ELF-1 (cell line): ENCODE results near the gene GNB1L.
A peak's percentile ranks its signal among the peaks of the same experiment; 100 is the strongest.

Source experiments
- DNase-seq: peaks from one replicate; pipeline ENCODE4 v3.0.0-alpha.2; 2016; ENCODE audit warnings: low read depth, low spot score

The GNB1L gene, protein sequence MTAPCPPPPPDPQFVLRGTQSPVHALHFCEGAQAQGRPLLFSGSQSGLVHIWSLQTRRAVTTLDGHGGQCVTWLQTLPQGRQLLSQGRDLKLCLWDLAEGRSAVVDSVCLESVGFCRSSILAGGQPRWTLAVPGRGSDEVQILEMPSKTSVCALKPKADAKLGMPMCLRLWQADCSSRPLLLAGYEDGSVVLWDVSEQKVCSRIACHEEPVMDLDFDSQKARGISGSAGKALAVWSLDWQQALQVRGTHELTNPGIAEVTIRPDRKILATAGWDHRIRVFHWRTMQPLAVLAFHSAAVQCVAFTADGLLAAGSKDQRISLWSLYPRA

DNA sequence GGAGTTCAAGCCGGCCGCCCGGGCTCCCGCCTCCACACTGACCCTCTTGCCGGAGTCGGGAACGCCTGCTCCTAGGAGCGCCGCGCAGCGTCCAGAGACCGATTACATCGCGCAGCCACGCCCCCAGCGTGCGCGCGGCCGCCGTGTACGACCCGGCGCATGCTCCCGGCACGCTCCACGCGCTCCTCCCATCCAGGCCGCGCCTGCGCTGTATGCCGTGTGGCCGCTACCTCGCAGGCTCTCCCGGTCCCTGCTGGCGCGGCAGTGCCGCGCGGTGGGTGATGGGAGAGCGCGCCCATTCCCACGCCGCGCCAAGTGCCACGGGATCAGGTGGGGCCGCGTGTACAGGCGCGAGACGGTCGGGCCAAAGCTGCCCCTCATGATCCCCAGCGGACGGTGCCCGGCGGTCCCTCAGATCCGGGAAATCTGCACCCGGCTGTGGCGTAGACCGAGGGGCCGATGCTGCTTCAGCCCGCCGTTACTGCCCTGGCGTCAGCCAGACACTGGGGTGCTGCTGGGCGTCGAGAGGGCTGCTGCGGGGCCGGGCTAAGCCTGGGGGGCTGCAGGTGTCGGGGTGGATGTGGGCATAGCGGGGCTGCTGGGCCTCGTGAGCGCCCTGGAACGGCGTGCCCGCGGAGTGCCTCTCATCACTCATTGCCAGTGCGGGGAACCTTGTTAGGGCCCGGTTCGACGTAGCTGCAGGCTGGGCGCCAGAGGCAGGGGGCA, at the start of gene GNB1L, which contains the start of gene RTL10:
GNB1L (minus strand) TSS at position 97 of the 726 bp plus-strand sequence. CDS start 33,519 bp downstream, outside the sequence.
RTL10 (minus strand) TSS at position 97 of the 726 bp plus-strand sequence. CDS start 2,613 bp downstream, outside the sequence.
- peak; percentile 97 for DNase-seq

DNA sequence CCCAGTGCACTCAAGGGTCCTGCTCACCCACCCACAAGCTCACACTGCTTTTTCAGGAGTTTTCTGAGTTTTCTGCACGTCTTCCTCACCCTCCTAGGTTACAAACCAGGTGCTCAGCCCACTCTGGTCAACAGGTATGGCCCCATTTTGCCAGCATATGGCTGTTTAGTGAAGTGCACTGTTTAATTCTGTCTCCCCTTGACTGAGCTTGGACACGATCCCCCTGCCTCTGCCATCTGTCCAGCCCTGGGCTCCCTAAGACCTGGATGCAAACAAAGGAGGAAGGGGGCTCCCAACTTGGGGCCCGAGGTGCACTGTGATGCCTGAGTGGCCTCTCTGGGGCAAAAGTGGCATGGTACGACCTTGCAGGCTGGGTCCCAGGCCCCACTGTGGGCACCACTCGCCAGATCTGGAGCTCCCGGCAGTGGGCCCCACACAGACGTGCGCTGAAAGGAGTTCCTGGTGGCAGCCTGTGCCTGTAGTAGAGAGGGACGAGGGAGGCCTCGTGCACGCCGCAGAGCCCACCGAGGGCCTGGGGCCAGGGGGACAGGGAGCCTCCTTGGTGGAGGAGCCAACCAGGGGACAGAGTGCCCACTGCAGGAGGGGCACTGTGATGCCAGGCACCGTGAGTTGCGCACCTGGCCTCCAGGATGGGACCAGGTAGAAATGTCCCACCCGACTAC, 49.6 kb upstream of the GNB1L start:
- no peak for DNase-seq

DNA sequence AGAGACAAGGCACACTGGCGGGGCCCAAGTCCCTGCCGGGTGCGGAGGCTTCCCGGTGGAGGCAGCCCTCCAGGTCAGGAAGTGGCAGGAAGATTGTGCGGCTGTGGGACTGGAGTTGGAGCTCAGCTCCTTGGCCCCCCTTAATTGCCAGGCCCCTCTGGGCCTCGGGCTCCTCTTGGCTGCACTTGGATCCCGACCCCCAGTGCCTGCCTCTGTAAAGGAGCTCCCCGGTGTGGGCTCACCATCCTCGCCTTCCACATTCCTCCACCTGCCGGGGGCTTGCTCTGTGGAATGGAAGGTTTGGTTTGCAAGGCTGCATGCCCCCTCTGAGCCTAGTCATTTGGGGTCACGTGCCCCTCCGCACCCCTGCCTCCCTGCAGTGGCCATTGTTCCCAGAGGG, 48.8 kb upstream of the GNB1L start:
- DNase-seq, result no peak

DNA sequence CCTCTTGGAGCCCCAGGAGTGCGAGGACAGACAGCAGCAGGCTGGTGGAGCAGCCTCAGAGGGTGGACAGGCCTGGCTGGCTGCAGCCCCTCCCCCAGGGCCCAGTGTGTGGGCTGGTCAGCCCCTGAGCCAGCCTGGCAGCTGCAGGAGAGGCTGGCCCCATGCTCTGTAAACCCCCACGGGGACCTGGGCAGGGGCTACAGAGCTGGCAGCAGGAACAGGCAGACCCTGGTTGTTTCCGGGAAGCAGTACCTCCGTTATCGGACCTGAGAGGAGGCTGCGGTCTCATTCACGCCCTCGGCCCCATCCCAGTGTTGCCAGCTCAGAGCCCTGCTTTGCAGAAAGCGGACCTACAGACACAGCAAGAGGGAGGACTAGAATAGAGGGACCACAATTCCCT, 48.4 kb upstream of the GNB1L start:
- DNase-seq, result peak; percentile 52

DNA sequence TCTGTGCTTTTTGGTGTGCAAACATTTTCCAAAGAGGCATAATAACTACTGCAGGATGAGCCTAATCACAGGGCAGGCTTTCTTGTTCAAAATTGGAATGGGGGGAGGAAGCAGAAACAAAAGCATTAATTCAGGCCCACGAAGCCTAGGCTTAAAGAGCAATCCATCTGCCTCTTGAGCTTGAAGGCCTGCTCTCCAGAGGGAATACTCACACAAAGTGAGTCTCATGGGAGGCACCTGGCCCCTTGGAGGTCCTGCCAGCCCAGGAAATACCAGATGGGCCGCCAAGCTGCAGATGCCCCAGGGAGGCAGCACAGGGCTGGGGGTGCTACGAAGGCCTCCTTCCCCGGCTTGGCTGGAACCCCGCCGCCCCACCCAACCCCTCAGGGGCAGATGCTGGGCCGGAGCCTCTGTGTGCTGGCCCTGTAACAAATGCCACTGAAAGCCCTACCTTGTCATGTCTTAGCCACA, 47.6 kb upstream of the GNB1L start:
- no peak for DNase-seq

DNA sequence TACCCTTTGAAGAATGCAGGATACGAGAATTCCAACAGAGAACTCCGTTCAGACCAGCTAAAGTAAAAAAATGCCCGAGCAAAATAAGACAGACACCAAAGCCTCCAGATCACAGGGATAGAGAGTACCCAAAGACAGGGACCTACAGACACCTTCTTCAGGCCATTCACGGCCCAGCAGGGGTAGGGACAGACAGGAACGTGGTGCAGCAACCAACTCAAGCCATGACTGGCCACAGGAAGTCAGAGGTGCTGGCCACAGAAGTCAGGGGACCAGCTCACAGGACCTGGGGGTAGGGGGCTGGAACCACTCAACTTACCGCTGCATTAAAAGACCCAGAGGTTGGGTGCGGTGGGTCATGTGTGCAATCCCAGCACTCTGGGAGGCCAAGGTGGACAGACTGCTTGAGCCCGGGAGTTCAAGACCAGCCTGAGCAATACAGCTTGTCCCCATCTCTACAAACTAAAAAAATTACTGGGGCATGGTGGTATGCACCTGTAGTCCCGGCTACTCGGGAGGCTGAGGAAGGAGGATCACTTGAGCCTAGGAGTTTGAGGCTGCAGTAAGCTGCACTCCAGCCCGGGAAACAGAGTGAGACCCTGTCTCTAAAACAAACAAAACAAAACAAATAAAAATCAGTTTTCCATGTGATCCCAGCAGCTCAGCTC, 47.0 kb upstream of the GNB1L start:
- DNase-seq, result no peak

DNA sequence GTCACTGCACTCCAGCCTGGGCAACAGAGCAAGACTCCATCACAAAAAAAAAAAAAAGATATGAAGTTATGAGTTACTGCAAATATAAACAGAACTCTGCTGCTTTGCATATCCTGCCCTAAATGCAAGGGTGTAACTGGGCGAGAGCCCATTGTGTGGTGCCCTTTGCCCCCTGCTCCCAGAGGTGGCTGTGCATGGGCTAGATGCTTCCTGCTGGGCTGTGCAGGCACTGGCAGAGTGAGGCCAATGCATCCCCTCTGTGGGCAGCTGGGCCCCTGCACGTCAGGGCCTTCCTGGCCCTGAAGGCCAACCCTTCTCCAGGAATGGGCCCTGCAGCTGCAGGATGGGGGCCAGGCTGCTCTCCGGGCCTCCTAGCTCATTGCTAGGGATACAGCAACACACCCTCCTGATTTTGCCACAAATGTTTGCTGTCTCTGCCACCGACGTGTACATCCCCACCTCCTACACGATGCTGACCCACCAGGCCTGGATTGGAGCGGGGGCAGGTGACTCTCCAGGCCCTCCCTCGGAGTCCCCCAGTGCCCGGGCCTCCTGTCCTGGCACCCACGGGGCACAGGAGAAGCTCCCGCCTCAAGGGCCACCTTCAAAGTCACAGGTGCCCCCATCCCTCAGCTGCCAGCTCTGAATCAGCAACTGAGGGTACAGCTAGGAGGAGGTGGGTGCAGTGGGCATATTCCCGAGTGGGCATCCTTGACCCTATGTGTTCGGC, 46.2 kb upstream of the GNB1L start:
- no peak for DNase-seq

DNA sequence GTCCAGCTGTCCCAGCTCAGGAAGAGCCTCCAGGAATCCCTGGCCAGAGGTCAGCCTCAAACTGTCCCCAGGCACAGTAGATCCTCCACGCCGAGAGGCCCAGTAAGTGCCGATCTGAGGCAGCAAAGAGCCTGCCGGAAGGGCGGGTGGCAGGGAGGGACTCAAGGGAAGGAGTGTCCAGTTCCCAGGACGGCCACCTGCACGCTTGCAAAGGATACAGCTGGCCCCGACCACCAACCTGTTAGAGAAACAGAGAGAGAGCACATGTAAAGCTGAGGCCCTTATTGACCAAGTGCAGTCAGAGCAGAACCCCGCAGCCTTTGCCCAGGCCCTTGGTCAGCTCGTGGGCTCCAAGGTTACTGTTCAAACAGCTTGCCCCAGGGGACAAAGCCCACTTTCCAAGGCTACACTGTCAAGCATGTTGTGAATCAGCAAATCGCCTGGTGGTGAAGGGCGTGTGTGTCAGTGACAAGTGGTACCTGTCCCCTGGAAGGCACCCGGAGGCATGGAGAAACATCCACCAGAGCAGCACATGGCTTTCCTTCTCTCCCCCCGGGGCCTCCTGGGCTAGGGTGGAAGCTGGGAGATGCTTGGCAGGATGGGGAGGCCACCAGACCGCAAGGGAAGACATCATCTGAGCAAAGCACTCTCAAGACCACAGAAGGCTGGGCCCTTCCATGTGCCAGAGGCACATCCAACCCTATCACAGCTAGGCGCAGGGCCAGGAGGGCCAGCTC, 44.3 kb upstream of the GNB1L start:
- DNase-seq, result no peak

DNA sequence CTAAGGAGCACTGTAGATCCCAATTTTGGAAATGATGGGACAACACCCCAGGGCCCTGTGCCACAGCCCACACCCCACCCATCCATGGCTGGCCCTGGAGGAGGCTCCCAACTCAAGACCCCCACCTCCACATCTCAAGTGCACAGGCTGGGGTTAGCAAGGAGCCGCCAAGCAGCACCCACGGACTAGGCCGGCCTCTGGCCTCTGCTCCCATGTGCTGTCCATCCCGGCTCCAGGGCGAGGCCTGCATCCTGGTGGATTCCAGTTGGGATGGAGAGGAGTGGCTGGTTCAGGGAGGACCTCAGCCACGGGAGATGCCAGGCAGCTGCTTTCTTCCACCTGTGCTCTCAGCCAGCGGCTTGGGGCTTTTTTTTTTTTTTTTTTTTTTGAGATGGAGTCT, 43.5 kb upstream of the GNB1L start:
- no peak for DNase-seq

DNA sequence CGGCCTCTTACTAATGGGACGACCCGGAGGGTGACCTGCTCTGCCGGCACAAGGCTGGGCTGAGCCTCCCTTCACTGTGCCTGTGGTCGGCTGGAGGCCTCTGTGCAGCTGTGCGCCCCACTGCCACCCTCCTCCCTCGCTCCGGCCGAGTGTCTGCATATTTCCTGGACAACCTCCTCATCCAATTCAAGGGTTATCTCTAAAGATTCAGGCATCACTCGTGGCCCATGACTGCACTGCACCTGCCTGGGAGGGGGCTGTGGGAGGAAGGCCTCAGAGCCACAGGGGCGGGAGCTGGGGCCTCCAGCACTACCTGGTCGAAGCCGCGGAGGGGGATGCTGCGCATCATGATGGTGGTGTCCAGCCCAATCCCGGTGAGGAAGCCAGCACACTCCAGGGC, 43.1 kb upstream of the GNB1L start:
- DNase-seq, result no peak

DNA sequence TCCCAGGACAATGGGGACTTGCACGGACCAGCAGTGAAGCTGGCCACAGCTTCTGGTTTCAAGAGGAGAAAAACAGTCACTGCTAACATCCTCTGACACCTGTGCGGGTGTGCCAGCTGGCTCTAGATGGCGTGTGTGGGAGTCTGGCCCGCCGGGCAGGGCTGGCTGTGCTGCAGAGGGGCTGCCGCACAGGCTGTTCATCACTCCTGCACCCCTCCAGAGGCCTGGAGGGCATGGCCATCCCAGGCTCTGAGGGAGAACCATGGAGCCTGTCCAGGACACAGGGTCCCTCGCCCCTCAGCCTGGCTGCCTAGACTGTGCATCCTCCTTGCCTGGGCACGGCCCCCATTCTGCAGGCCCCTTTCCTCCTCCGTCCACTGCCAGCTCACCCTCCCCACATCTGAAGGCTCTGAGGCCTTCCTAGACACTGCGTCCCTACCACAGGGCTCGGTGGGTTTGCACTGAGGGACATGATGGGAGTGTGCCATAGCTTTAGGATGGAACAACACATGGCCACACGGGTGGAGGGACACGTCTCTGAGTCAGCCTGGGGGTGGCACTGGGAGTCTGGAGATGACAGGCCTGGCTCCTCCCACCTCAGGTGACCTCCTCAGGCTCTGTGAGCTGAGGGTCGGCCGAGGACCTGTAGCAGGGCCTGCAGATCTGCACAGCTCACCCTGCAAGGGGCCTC, 42.1 kb upstream of the GNB1L start:
- DNase-seq, result no peak

DNA sequence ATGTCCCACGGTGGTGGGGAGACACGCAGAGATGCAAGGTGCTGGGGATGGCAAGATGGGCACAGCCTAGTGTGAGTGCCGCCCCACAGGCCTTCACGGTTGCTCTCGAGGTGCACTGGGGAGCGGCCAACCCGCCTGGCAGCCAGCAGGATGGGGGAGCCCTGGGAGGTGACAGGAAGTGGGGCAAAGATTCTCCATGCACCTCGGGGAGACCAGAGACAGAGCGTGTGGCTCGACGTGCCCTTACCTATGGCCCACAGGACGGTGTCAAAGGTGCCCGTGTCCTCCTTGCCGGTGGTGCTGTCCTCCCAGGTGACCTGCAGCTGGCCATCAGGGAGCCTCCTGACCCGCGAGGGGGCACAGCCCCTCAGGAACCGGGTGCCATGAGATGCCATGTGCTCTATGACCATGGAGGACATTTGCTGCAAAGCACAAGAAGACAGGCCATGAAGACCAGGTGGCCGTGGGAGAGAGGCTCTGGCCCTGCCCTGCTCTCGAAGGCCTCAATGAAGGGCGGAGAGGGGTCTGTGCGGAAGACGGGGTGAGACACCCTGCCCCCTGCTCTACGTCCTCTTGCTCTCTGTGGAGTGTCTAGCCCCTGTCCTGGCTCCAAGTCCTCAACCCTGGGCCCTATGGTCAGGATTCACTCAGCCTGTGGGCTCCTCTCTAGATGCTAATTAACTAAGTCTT, 40.6 kb upstream of the GNB1L start:
- DNase-seq, result no peak

DNA sequence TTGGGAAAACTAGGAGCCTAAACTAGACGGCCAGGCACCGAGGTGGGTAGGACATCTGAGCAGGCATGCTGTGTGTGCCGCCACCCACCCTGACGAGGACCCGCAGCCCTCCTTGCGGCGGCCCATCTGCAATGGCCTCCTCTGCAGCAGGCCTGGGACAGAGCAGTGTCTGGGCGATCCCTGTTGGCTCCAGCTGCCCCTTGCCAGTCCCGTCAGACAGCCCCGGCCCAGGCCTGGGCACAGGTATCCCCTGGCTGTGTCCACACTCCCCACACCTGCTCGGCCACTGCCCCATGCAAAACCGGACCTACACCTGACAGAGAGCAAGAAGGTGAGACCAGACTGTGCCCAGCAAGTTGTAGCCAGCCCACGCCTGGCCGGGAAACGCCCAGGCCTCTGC, 38.7 kb upstream of the GNB1L start:
- DNase-seq, result no peak

DNA sequence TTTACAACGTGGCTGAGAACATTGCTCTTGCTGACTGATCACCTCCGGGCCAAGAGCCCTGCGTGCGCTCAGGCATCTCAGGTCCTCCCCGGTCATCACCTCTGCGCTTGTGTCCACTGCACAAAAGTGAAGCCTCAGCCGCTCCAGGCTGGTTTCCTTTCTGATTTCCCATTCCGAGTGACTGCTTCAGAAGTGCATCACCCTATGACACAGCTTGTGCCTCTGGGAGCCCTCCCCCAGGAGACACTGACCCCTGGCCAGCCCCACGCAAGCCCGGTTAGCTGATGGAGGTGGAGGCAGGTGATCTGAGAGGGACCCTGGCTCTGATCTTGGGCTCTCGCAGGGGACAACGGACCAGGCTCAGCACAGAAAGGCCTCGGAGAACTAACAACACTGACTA, 38.3 kb upstream of the GNB1L start:
- no peak for DNase-seq

DNA sequence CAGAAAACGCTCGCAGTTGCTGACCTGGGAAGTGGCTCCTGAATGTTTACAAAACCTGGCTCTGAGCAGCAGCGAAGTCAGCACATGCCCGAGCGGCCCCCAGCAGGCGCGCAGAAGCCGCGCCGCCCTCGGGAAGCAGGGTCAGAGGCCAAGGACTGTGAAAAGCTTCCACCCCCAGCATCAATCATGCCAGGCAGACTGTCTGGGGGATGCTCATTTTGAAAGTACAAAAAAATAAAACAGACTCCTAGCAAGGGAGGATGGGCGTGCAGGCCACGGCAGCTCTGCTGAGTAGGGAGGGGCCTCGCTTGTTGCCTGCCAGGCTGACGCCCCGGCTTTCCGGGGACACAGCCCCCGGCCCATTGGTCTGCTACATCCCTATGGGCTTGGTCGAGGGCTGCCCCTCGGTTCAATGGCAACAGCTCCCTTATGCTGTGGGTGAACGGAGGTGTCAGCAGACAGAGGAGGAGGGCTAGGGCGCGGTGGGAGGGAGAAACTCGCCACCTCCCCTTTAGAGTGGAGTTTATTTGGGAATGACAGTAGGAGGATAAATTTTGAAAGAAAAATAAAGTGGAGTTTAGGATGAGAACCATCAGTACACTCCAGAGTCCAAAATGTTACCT, 37.7 kb upstream of the GNB1L start:
- DNase-seq, result peak; percentile 80

DNA sequence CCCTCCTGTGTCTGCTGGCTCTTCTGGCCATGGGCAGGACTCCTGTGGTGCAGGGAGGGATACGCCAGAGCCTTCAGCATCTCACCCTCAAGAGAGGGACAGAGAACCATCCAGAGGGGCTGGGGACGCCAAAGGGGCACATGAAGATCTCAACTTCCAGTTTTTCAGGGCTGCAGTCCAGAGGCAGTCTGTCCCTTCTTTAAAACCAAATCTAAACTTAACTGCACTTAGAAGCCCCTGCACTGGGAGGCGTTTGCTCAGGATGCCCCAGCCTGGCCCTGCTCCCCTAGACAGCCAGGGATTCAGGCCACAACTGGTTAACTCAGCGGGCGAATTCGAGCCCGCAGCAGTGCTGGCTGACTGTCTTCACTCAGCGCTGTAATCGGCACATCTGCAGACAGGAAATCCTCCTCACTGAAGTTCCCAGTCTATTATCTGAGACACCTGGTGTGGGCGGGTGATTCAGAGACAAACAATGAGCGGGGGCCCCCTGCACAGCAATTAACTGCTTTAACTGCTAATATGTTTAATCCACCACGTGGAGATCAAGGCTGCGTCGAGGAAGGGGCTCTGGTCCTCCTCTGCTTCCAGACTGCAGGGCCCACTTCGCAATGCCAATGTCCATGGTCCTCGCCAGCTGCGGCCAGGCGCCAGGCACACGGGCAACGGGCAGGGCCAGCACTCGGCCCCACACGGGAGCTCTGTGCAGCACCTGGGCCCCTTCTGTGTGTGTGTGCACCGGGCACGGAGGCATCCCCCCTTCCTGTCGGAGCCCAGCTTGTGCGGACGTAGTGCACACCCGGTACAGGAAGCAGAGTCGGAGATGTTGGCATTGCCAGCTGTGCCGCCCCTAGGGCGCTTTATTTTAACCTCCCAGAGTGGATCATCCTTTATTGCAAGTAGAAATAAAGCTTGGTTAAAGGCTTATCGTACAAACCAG, 36.9 kb upstream of the GNB1L start:
- peak; percentile 89 for DNase-seq

DNA sequence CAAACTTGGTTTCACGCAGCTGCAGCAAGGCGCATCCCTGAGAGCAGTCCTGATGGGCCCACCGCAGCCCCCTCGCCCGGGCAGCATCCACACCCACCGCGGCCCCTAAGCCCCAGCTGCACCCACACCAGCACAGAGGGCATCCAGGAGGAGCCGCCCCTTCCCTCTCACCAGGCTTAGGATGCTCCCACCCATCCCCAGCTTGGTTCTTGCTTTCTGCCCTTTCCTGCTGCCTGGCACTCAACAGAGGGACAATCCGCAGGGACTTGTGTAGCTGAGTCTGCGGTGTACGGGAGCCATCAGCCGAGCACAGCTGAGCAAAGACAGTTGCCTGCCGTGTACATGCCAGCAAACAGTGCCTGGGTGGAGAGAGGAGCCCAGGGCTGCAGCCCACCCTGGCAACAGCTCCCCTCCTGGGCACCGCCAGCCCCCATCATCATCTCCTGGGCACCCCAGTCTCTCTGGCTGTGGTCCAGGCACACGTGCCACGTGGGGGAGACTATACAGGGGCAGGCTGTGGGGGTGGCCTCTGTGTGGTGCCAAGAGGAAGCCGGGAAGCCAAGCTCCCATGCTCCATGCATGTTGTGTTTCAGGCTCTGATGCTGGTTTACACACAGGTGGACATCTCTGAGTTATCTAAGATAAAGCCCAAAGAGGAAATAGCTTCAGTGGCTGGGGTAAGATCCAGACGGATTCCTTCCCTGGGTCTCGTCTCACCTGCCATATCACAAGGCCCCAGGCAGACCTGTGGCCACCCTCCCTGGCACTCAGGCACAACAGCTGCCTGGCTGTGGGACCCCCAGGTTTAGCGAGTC, 36.0 kb upstream of the GNB1L start:
- no peak for DNase-seq
